Body of pancreas (tissue), 4 donors: ENCODE data around the gene WSCD1. TPM values are rescaled to one million over a fixed set of nuclear protein-coding genes. Genes with fewer than 3 reads are reported as not detected.

ENCODE experiments used
- ATAC-seq: fragments of 150-250 bp; one replicate; pipeline ENCODE4 v1.9.1; 2016
- DNase-seq, 4 donors: peaks; one replicate each; pipeline ENCODE4 v3.0.0-alpha.2; 2019
- H3K27ac ChIP-seq, 4 donors: fragments of 200-600 bp; sonication (generic); 1 replicate in 3 of 4; 2 replicates in 1 of 4; pipeline versions ENCODE4 v1.5.1 to v1.6.1; 2016 to 2019; ENCODE audit warnings: mild to moderate bottlenecking in 1 of 4, mixed read lengths in 1 of 4, moderate library complexity in 1 of 4
- H3K27me3 ChIP-seq, 2 donors: fragments of 200-600 bp; sonication (generic); one replicate each; pipeline ENCODE4 v1.6.0; 2016; ENCODE audit warnings: mild to moderate bottlenecking in 1 of 2
- H3K36me3 ChIP-seq, 2 donors: fragments of 200-600 bp; sonication (generic); replicated peaks in 1 of 2; 2 replicates each; pipeline ENCODE4 v1.5.1; 2016; ENCODE audit warnings: low read depth in 2 of 2; ENCODE audit not compliant: insufficient read depth in 1 of 2
- H3K4me1 ChIP-seq: fragments of 200-600 bp; sonication (generic); one replicate; pipeline ENCODE4 v1.6.0; 2016
- H3K4me3 ChIP-seq, 2 donors: fragments of 200-600 bp; sonication (generic); 1 replicate in 1 of 2; 2 replicates in 1 of 2; pipeline ENCODE4 v1.5.1; 2016 to 2019
- H3K9me3 ChIP-seq, 3 donors: fragments of 200-600 bp; sonication (generic); 1 replicate in 2 of 3; 2 replicates in 1 of 3; pipeline ENCODE4 v1.5.1; 2016
- POLR2A ChIP-seq, 3 donors: fragments of 450-650 bp; IDR thresholded peaks; one replicate each; pipeline ENCODE4 v1.6.1; 2016; ENCODE audit warnings: antibody characterized with exemption in 3 of 3, mild to moderate bottlenecking in 2 of 3
- WGBS, 2 donors: methylation state at CpG; one replicate each; pipeline ENCODE4 v1.1.5; 2017; 5-methylcytosine and 5-hydroxymethylcytosine counted together
- intact Hi-C: fragments of 100-400 bp; cut with DNase I; formaldehyde crosslinking; loops from one replicate; pipeline ENCODE4 v1.15.1; 2023
- total RNA-seq, 2 donors: library from RNA; depleted of rRNA; stranded (reverse); fragments of >200 nt; gene quantifications; one replicate each; pipeline ENCODE4 v1.1.0, GENCODE V29; 2016
- TF ChIP-seq, protein P1 (sequence below), 7 experiments: fragments of 450-650 bp in 4 of 7; fragments of 200-600 bp in 3 of 7; sonication (generic) in 3 of 7; IDR thresholded peaks; one replicate each; pipeline ENCODE4 v1.5.1; 2016 to 2019; ENCODE audit warnings: antibody characterized with exemption in 7 of 7

Gene WSCD1
- total RNA-seq, 2 donors from 2014 or later = 1.8 to 3.0 TPM

DNA sequence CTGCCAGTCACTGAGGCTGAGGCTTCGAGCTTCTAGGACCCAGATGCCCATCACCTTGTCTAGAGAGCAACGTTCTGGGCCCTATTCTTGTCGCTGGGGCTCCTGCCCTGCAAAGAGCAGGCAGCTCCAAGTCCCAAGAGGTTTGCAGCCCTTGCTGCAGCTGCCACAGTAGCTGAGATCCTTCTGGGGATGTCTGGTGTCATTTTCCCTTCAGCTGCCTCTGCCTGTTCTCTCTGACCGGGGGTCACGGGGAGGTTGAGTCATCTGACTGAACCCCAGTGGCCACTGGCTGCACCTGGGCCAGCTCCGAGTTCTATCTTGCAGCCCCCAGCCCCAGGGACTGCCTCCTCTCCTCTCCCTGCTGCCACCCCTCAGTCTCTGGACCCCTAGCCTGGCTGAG lies 4.9 kb downstream of the WSCD1 start:
- no peak for TF ChIP-seq POLR2A (IDR thresholded peaks at IDR 0.05)
- TF ChIP-seq, protein P1, sequence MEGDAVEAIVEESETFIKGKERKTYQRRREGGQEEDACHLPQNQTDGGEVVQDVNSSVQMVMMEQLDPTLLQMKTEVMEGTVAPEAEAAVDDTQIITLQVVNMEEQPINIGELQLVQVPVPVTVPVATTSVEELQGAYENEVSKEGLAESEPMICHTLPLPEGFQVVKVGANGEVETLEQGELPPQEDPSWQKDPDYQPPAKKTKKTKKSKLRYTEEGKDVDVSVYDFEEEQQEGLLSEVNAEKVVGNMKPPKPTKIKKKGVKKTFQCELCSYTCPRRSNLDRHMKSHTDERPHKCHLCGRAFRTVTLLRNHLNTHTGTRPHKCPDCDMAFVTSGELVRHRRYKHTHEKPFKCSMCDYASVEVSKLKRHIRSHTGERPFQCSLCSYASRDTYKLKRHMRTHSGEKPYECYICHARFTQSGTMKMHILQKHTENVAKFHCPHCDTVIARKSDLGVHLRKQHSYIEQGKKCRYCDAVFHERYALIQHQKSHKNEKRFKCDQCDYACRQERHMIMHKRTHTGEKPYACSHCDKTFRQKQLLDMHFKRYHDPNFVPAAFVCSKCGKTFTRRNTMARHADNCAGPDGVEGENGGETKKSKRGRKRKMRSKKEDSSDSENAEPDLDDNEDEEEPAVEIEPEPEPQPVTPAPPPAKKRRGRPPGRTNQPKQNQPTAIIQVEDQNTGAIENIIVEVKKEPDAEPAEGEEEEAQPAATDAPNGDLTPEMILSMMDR (IDR thresholded peaks at IDR 0.05) = no peak
- intact Hi-C loops = no loop called here
- ATAC-seq = no peak

DNA sequence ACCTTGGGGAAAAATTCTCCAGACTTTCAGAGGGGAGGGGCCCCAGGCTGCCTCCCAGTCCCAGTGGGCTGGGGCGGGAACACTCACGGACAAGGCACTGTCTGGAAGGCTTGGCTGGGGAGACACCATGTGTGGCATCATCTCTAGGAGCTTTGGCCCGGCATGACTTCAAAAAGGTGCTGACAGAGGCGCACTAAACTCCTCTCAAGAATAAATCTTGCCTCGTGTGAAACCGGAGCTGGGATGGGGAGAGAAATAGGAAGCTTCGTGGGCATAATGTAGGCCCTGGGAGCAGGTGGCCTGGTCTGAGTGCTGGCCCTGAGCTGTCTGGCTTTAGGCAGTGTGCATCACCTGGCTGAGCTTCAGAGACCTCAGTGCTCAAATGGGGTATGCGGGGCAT lies 5.7 kb downstream of the WSCD1 start:
- Histone ChIP-seq H3K4me1 (peaks cover 7% of the 10 kb centered on the region), H3K27me3 (no peaks in the 10 kb centered on the region), H3K4me3 (no peak overlapping the region), H3K36me3 (no peaks in the 10 kb centered on the region), H3K27ac (no peak overlapping the region), H3K9me3 (no peaks in the 10 kb centered on the region)
- no peak for DNase-seq
- TF ChIP-seq, protein P1 (IDR thresholded peaks at IDR 0.05) = no peak
- TF ChIP-seq POLR2A (IDR thresholded peaks at IDR 0.05) = no peak
- intact Hi-C loops = no loop called here
- 81 to 85% methylated on average over 6 to 8 of the region's 8 CpGs for WGBS, 2 donors
- no peak for ATAC-seq

More for the DNA sequence above, 4.9 kb downstream of the WSCD1 start:
- no peak overlapping the region for H3K4me3 ChIP-seq
- DNase-seq = no peak
- H3K9me3 ChIP-seq = no peaks in the 10 kb centered on the region
- H3K36me3 ChIP-seq = no peaks in the 10 kb centered on the region
- H3K27ac ChIP-seq = no peak overlapping the region
- H3K4me1 ChIP-seq = peaks cover 7% of the 10 kb centered on the region
- 80% methylated on average over 1 to 6 of the region's 6 CpGs for WGBS, 2 donors
- no peaks in the 10 kb centered on the region for H3K27me3 ChIP-seq

DNA sequence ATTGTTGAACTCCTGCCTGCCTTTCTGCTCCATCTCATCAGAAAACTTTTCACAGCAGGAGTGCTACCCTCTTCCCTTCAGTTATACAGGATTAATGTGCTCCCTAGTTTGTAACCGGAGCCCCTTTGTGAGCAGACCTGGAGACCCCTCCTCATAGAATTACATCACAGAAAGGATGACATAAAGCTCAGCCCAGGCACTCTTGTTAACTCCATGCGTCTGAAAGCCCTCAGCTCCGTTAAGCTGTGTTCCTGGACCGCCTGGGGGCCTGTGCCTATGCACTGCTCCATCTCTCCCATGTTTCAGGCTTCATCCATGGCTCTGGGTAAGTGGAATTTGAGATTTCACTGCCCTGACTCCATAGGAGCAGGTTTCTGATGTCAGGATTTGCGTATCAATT lies 7.6 kb downstream of the WSCD1 start:
- H3K4me1 ChIP-seq = no peaks in the 10 kb centered on the region
- H3K36me3 ChIP-seq = no peaks in the 10 kb centered on the region
- TF ChIP-seq, protein P1 (IDR thresholded peaks at IDR 0.05) = no peak
- TF ChIP-seq POLR2A (IDR thresholded peaks at IDR 0.05) = no peak
- H3K9me3 ChIP-seq = no peaks in the 10 kb centered on the region
- DNase-seq (no peak), ATAC-seq (no peak)
- no peak overlapping the region for H3K4me3 ChIP-seq
- WGBS, 2 donors = 84 to 87% methylated on average over 5 of the region's 5 CpGs
- no peaks in the 10 kb centered on the region for H3K27me3 ChIP-seq
- H3K27ac ChIP-seq = no peak overlapping the region
- intact Hi-C loops = no loop called here

DNA sequence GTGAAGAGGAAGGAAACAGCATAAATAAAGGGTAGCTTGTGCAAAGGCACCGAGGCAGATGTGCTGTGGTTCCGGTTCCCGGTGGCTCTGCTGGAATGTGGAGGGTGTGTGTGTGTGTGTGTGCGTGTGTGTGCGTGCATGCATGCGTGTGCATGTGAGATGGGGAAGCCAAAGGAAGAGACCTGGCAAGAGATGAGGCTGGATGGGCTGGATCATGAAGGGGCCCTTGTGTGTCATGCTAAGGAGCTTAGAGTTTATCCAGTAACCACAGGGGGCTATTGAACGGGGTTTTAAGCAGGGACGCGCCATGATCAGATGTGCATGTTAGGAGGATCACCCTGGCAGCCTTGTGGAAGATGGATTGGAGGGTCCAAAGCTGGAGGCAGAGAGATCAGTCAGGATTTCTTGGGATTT lies 8.3 kb downstream of the WSCD1 start:
- Histone ChIP-seq H3K27me3 (no peaks in the 10 kb centered on the region), H3K4me3 (no peak overlapping the region), H3K9me3 (no peaks in the 10 kb centered on the region), H3K36me3 (no peaks in the 10 kb centered on the region), H3K27ac (no peak overlapping the region), H3K4me1 (no peaks in the 10 kb centered on the region)
- DNase-seq (no peak), ATAC-seq (no peak)
- intact Hi-C loops = no loop called here
- no peak for TF ChIP-seq POLR2A (IDR thresholded peaks at IDR 0.05)
- TF ChIP-seq, protein P1 (IDR thresholded peaks at IDR 0.05) = no peak
- 92 to 93% methylated on average over 9 of the region's 9 CpGs for WGBS, 2 donors

DNA sequence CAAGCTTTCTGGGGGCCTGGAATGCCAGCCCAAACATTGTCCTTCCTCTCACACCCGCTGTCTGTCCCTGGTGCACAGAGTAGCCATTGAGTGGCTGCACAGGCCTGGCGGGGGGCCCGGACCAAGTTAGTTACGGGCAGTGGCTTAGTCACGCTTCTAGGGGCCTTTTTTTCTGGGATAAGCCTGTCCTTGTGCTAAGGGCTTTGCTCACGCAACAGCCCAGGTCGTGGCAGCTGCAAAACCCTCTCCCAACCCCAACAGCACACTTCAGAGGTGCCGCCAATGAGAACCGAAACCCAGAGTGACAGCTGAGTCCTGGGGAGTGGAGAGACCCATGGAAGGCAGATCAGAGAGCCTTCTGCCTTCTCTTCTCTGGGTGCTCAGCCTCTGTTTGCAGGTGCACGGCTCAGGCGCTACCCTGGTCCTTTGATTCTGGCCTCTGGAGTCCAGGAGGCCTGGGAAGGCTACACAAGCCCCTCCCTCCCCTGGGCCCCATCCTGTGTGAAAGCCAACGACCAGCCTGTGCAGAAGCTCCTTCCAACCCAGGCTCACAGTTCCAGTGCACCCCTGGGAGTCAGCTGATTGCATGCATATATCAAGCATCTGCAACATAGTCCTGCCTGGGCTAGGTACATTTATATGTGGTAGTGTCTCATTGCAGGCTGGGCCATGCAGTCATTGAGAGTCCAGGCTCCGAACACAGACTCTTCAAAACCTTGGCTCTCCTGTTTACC lies 9.1 kb downstream of the WSCD1 start:
- TF ChIP-seq POLR2A (IDR thresholded peaks at IDR 0.05) = no peak
- TF ChIP-seq, protein P1 (IDR thresholded peaks at IDR 0.05) = no peak
- intact Hi-C loops = no loop called here
- ATAC-seq = no peak

More for the DNA sequence above, 9.1 kb downstream of the WSCD1 start:
- no peak overlapping the region for H3K27ac ChIP-seq
- no peak for DNase-seq
- no peaks in the 10 kb centered on the region for H3K36me3 ChIP-seq
- H3K4me3 ChIP-seq = no peak overlapping the region
- H3K9me3 ChIP-seq = no peaks in the 10 kb centered on the region
- H3K27me3 ChIP-seq = no peaks in the 10 kb centered on the region
- no peaks in the 10 kb centered on the region for H3K4me1 ChIP-seq
- WGBS, 2 donors = 71 to 84% methylated on average over 7 to 11 of the region's 13 CpGs
